HG02588 (cell line): Measurements from ENCODE around the gene GARRE1.
"Not testable (repeated sequence)": the region's sequence is repeated elsewhere in the genome, so short reads cannot be mapped to it uniquely, and the experiment has no call there.

ENCODE experiments used
- ATAC-seq: cut with Tn5 transposase; IDR thresholded peaks from one replicate; pipeline ENCODE4 v1.9.1; 2021; ENCODE audit warnings: mild to moderate bottlenecking, moderate library complexity; ENCODE audit not compliant: unreplicated experiment

GARRE1 gene

DNA sequence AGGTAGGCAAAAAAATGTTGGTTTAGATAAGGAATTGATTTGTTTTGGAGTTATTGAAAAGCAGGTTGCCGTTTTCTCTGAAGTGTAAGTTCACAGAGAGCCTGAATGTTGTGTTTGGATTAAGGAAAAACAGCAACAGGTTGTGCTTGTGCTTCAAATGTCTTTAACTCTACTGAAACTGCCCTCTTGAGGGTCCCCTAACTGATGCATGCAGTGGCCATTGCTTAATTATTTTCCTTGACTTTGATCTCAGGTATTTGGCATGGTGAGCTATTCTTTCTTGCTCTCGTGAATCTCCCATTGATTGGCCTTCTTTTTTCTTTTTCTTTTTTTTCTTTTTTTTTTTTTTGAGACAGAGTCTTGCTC lies 3.2 kb downstream of the GARRE1 start:
- ATAC-seq = no peak

DNA sequence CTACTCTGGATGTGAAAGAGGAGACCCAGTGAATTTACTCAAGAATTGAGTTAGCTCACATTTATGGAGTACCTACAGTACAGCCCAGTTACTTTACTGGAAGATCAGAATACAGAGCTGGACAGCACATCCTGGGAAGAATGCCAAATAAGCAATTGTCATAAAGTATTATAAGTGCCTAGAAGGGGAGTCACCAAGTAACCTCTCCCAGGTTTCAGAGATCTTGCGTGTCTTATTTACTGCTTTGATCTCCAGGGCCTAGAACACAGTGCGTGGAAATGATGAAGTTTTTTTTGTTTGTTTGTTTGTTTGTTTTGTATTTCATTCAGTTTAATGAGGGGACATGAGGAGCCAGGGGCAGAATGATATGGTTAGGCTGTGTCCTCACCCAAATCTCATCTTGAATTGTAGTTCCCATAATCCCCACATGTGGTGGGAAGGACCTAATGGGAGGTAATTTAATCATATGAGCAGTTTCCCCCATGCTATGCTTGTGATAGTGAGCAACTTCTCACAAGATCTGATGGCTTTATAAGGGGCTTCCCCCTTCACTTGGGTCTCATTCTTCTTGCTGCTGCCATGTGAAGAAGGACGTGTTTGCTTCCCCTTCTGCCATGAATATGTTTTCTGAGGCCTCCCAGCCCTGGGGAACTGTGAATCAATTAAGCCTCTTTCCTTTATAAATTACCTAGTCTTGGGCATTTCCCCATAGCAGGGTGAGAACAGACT lies 5.2 kb downstream of the GARRE1 start:
- no peak for ATAC-seq

GRCh38 chr19:34260771-34261173 lies 6.4 kb downstream of the GARRE1 start:
- no peak for ATAC-seq

- no peak for ATAC-seq
These were observed 7.2 kb downstream of the GARRE1 start for GRCh38 chr19:34261334-34262109.

- ATAC-seq = no peak
These were observed 9.4 kb downstream of the GARRE1 start for GRCh38 chr19:34263745-34264237.

GRCh38 chr19:34265221-34265650 lies 10.9 kb downstream of the GARRE1 start:
- no peak for ATAC-seq

- no peak for ATAC-seq
These were observed 14.7 kb downstream of the GARRE1 start for GRCh38 chr19:34269081-34269480.

DNA sequence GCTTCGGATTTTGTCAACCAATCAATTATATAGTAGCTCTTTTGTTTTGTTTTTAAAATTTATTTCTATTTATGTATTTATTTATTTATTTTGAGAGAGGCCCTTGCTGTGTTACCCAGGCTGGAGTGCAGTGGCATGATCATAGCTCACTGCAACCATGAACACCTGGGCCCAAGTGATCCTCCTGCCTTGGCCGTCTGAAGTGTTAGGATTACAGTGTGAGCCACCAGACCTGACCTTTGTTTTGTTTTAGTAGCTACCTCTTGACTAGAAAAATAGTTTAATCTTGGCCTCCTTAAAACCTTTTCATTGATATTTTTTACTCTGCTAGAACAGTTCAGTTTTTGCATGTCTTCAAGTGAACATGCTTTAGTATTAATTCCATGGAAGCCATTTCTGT lies 15.1 kb downstream of the GARRE1 start:
- no peak for ATAC-seq

DNA sequence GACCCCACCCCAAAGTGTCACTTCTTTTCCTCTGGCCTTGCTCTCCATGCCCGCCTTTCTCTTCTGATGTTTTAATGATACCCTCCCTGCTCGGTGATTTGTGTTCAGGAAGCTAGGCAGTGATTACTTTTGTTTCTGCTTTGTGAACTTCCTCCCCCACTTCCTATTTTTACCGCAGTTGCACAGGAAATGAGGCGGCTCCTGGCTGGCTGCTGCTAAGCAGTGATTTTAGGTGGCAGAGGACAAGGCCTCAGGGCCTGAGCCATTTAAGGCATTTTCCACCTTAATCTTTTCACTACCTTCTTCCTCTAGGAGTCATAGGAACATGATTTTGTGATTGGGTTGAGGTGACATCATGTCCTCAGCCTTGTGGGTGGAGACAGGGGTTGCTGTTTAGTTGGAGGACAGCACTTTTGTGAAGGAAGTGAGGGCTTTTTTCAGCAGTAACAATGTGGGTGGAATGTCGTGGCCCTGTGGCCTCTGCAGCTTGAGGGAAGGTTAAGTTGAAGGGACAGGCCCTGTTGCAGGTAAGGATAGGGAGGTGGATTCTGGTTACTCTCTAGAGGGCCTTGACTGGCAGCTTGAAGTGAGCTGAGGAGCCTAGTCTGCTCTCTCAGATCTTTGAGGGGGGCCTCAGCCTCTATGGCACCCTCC lies 15.7 kb downstream of the GARRE1 start:
- peak; percentile 42 for ATAC-seq

DNA sequence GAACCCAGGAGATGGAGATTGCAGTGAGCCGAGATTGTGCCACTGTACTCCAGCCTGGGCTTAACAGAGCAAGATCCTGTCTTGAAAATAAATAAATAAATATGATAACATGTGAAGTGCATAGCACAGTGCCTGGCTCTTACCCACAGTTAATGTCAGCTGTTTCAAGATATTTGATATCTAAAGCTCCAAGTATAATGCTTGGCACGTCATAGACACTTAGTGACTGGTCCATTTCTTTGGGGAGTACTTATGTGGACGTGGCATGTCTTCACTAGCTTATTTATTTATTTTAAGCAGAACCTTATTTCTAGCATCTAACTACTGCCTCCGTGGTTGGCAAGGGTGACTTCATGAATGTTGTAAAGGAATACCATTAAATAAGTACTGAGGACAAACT lies 18.8 kb downstream of the GARRE1 start:
- no peak for ATAC-seq

- ATAC-seq = no peak
These were observed 20.0 kb downstream of the GARRE1 start for GRCh38 chr19:34274284-34274826.

- ATAC-seq = no peak
These were observed 20.7 kb downstream of the GARRE1 start for GRCh38 chr19:34274827-34275625.

GRCh38 chr19:34275705-34276104 lies 21.4 kb downstream of the GARRE1 start:
- no peak for ATAC-seq

DNA sequence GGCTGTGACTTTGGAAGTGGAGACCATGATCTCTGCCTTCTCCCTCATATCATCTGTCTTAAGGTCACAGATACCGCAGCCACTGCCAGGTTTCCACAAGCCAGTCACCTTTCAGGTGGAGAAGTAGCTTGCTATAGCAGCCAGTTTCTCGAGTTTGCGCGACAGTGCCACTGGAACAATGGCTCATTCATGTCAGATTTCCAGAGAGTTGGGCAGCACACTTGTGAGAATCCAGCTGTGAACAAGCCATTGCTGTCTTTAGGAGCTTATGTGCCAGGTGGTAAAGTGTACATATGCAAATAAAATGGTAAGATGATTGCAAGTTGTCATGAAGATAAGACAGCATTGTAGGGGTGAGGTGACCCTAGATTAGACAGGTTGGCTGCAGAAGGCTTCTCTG lies 22.3 kb downstream of the GARRE1 start:
- ATAC-seq = no peak

DNA sequence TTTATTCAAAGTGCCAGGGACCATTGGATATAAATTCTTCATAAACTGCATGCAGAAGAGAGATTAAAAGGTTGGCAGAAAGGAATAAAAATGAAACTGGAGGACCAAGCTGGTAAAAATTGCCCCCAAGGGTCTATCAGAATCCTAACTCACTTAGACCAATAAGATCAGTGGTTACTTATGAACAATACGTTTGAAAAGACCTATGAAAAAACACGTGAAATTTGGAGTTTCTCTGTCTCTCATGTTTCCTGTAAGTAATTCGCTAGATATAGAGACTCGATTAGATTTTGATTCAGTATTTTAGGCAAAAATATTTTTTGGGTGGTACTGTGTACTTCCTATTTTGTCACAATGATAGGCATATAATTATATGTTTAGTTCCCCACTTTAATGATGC lies 22.9 kb downstream of the GARRE1 start:
- ATAC-seq = no peak

- no peak for ATAC-seq
These were observed 24.4 kb downstream of the GARRE1 start for GRCh38 chr19:34278783-34279182.

DNA sequence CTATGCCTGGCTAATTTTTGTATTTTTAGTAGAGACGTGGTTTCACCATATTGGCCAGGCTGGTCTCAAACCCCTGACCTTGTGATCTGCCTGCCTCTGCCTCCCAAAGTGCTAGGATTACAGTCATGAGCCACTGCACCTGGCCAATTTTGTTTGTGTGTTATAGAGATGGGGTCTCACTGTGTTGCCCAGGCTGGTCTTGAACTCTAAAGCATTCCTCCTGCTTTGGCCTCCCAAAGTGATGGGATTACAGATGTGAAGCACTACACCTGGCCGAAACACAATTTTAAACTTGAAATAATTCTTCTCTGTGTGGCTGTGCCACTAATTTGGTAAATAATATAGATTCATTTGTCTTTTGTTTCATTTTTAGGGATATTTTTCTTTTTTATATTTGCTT lies 27.1 kb downstream of the GARRE1 start:
- not testable (repeated sequence) for ATAC-seq

DNA sequence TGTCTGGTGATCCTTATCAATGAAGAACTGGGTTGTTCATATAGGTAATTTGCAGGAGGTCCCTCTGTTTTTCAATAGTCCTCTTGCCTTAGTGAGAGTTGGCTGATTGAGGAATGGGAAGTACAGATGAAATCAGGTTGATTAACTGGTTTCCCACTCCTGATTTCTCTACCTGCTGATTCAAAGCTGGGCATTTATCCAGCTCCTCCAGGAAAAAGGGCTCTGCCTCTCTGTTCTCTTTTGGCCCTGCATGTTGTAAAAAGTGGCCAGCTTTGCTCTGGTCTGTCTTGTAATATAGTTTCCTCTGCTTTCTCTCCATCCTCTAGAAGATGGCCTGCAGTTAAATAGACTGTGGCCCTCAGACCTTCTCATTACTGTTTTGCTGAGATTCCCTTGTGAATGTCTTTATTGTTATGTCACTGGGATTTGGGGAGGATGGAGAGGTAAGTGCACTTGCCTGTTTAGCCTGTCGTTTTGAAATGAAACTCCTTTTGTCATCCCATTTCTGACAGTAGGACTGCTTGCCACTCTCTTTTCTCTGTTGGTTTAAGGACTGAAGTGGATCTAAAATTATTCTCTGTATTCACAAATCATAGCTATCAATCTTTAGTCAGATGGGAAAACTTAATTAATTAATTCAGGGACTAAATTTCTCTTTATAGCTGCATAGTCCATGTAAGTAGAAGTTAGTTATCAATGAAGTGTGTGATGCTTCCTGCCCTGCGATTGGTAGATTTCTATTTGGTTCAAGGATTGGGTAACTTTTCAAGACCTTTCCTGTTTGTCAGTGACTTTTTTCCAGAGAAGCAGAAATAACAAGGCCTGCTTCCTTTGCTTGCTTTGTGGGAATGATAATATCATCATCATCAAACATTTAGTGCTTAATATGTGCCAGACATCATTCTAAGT lies 28.5 kb downstream of the GARRE1 start:
- ATAC-seq = no peak

DNA sequence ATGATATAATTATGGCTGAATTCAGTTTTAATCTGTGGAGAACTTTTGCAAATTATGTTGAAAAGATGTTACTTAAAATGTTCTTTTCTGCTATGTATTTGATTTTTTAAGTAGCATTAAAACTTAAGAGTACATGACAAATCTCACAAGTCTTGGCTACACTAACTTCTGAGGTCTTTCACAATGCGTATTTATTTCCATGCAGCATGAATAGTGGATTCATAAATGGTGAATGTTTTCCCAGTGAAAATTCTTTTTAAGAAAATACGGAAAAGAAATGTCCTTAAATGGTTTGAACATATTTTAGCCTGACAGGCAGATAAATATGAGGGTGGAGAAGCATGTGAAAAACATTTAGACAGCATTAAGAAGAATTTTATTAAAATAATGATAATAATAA lies 30.2 kb downstream of the GARRE1 start:
- no peak for ATAC-seq
